HG03060 (cell line): ENCODE measurements around the gene ZFP1.
"Not testable (repeated sequence)": the region's sequence is repeated elsewhere in the genome, so short reads cannot be mapped to it uniquely, and the experiment has no call there.

Experiments used
- ATAC-seq: cut with Tn5 transposase; IDR thresholded peaks from one replicate; pipeline ENCODE4 v1.9.1; 2021; ENCODE audit warnings: low read depth, moderate number of reproducible peaks; ENCODE audit not compliant: unreplicated experiment

The ZFP1 gene

DNA sequence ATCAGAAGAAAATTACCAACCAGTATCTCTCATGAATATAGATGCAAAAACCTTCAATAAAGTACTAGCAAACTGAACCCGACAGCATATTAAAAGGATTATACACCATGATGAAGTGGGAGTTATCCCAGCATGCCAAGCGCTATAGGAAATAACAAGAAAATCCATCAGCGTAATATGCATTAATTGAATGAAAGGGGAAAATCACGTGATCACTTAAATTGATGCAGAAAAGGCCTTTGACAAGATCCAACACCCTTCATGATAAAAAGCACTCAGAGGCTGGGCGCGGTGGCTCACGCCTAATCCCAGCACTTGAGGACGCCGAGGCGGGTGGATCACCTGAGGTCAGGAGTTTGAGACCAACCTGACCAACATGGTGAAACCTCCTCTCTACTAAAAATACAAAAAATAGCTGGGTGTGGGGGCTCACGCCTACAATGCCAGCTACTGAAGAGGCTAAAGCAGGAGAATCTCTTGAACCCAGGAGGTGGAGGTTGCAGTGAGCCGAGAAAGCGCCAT, 53.8 kb downstream of the ZFP1 start:
- no peak for ATAC-seq

DNA sequence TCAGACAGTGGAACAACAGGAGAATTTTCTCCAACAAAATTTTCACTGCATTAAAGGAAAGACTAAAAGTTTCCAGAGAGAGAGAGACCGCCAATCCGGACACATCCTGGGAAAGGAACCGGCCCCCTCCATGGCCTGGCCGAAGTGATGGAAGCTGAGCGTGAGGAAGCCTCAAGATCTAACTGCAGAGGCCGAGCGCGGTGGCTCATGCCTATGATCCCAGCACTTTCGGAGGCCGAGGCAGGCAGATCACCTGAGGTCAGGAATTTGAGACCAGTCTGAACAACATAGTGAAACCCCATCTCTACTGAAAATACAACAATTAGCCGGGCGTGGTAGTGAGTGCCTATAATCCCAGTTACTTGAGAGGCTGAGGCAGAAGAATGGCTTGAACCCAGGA, 54.8 kb downstream of the ZFP1 start:
- ATAC-seq, result no peak

DNA sequence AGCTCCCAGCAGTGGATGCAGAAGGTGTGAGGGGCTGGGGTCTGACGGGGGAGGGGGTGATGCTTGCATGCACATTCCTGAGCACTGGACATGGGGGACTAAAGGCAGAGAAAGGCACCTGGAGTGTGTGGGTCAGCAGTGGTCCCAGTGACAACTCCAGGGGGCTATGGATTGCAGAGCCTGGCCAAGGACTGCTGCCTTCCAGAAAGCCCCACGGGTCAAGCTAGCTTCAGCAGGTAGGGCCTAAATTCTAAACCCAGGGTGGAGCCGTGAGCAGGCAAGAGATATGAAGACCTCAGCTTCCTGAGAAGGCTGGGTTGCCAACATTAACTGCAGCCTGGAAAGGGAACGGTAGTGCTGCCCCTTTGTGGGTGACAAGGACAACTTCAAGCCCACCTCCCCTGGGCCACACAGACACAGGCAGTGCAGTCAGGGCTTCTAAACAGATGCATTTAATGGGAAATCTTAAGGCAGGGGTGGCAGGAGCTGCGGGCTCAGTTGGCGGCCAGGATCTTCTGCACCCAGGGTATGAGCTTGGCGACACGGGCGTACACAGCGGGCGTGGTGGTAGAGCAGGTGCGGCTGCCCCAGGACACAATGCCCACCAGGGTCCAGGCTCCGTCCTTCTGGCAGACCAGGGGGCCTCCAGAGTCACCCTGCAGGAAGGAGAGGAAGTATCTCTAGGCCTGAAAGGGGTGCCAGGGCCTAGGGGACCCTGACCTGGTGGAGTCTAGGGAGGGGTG, 55.5 kb downstream of the ZFP1 start:
- ATAC-seq, result no peak

DNA sequence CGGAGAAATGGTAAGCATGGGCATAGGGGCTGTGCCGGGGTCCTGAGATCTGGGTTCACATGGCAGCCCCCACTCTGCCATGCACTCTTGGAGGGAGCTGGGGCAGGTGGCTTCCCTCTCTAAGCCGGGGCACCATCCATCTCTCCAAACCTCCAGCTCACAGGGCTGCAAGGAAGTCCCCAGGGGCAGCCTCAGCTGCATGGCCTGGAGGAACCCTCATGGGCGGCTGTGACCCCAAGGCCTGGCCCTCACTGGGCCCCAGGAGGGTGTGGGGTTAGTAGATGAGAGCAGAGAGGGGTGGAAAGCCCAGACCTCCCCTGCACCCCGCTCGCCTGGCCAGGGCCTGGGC, 56.1 kb downstream of the ZFP1 start:
- ATAC-seq, result no peak

DNA sequence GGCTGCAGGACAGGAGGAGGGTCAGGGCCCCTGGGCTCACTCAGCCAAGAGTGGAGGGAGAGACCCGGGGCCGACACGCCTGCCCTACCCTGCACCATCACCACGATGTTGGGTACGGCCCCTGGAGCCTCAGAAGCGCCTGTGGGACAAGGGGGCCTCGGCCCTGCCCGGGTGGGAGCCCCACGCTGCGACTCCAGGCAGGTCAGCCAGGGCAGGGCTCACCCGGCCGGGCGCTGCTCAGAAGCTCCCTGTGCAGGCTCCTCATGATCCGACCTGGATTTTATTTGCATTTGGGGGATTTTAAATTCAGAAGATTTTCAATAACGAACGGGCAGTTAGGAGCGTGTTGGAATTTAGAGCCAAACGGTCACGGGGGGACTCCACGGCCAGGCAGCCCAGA, 56.6 kb downstream of the ZFP1 start:
- not testable (repeated sequence) for ATAC-seq

DNA sequence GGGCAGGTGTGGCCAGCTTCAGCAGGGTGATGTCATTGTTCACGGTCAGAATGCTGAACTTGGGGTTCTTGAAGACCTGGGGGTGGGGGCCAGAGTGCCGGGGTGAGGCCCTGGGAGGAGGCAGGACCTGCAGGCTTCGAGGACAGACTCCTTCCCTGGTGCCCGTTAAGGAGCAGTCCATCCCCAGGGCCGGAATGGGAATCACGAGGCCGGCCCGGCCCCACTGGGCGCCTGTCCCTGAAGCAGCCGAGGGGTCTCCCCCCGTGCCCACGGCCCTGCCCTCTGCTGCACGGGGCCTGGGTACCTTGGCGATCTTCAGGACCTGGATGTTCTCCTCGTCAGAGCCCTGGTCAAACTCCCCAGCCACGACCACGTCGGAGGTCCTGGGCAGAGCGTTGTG, 57.1 kb downstream of the ZFP1 start:
- ATAC-seq, result not testable (repeated sequence)

DNA sequence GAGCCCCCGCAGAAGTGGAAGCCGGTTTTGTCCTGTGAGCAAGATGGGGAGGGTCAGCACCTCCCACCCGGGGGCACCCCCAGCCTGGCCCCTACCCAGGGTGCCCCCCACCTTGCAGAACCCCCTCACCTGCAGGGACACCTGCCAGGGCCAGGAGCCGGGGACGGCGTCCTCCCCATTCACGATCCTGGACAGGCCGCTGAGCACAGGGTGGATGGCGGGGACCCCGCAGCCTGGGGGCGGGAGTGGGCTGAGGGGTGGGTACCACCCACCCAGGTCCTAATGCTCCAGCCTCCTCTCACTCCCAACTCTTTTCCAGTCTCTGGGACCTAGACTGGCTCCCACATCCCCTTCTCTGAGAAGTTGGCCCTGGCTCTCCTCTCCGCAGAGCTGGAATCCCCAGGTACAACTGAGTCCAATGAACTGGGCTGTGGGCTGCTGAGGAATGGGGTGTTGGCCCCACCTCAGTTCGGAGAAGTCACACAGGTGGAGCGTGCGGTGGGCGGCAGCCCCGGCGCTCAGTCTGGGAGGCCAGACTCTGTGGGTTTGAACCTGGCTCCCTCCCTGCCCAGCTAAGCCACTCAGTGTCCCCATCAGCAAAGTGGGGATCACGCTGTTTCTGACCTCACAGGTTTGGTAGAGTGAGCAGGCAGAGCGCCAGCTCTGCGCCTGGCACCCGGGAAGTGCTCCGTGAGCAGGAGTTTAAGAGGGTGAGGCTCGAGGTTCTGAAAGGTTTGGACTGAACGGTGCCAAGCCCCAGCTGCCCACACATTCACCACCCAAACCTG, 57.8 kb downstream of the ZFP1 start:
- not testable (repeated sequence) for ATAC-seq

DNA sequence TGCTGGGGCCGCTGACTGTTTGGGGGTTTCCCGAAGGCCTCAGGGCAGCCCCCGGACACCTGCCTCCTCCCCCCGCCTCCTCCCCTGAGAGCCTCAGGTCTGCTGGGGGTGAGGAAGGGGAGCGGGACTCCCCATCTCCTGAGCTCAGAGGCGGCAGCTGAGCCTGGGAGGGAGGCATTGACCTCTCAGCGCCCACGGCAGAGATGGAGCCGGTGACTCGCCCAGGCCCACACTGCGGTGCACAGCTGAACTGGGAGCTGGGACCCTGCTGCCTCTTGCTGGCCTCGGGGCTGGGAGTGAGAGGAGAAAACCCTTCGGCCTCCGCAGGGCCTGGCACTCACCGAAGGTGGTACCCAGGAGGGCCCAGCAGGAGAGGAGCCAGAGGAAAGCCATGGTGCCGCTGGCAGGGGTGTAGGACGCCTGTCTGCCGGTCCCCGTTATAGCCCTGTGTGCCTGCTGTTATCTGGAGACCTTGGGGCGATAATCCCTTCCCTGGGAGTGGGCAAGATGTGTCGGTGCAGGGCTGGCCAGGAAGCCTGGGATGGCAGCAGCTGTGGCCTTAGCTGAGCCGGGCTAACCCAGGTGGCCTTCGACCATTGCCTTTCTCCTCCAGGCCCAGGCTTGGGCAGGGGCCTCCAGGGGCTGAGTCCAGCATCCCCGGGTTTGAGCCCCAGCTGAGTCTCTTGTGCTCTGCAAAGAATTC, 58.6 kb downstream of the ZFP1 start, which contains the start of gene CTRB2:
TSS of gene CTRB2 (minus strand) at position 413 of the 703 bp plus-strand sequence. CDS start at position 393, 20 bp downstream.
- ATAC-seq, result no peak

DNA sequence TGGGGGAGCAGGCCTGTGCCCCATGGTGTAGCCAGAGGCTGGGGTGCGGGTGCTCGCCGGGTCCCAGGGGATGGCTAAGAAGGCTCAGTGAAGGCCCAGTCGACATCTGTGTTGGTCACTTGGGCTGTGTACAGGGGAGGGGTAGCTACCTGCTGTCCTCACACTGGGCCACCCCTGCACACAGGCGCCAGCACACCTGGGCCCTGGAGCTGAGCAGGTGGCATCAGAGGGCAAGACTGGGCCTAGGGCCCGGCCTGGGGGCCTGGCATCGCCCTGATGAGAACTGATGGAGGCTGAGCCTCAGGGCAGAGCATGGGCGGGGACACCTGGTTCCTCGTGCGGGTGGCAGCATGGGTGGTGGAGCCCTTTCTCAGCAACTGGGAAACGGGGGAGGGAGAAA, 59.5 kb downstream of the ZFP1 start:
- ATAC-seq, result no peak

DNA sequence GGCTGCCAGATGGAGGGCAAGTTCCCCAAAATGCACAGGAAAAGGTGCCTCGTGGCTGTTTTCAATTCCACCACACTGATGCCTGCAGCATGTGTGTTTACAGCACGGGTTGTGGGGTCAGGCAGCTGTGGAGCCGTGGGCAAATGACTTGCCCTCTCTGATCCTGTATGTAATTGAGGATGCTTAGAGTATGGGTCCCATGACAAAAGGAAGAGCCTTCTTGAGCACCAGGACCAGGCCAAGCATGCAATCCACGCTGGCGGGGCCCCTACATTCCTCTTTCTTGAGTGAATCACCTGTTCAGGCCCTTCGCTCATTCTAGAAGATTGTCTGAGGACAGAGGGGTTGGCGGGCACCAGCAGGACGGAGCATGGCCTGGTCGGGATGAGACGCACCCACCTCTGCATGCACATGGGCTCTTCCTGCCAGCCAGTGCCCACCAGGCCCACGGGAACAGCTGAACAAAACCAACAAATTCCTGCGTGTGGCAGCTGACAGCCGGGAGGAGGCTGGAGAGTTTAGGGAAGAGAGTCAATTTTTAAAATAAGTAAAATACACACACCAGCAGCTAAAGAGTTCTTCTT, 60.0 kb downstream of the ZFP1 start:
- no peak for ATAC-seq

DNA sequence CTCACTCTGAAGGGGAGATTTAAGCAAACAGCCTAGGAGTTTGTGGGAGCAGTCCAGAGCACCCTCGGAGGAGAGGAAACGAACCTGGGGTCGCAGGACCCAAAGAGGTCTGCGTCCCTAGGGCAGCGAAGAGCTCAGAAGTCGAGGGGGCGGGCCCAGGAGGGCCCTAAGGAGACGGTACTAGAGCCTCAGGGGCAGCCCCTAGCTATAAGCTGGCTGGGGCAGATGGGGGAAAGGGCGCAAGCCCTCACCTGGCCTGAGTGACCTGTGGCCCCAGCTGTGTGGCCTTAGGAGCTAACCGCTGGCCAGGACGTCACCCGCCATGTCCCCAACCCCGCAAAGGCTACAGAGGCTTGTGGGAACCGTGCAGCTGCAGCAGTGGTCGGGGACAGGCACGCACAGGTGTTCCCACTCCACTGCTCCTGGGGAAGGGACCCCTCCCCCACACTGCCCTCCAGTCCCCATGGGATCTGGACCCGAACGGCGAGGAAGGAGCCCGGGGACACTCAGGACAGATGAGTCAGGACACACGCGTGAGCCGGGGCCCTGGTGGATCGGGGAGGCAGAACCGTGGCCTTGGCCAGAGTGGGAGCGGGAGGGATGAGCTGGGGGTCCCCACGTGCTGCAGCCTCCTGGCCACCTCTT, 60.7 kb downstream of the ZFP1 start:
- no peak for ATAC-seq

DNA sequence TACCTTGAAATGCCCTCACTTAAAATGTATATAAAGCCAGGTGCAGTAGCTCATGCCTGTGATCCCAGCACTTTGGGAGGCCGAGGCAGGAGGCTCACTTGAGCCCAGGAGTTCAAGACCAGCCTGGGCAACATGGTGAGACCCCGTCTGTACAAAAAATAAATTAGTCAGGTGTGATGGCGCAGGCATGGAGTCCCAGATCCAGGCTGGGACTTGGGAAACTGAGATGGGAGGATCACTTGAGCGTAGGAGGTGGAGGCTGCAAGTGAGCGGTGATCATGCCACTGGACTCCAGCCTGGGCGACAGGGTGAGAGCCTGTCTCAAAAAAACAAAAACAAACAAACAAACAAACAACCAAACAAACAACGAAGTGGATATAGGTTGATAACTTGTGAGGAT, 61.2 kb downstream of the ZFP1 start:
- not testable (repeated sequence) for ATAC-seq

DNA sequence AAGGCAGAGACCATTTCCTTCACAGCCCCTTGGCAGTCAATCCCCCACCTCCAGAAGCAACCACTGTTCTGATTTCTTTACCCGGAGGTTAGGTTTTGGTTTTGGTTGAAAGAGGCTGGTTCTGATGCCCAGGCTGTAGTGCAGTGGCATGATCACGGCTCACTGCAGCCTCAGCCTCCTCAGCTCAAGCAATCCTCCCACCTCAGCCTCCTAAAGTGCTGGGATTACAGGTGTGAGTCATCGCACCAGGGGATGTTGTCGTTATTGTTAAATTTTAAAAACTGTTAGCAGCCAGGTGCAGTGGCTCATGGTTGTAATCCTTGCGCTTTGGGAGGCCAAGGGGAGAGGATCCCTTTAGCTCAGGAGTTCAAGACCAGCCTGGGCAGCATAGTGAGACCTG, 61.6 kb downstream of the ZFP1 start:
- no peak for ATAC-seq

DNA sequence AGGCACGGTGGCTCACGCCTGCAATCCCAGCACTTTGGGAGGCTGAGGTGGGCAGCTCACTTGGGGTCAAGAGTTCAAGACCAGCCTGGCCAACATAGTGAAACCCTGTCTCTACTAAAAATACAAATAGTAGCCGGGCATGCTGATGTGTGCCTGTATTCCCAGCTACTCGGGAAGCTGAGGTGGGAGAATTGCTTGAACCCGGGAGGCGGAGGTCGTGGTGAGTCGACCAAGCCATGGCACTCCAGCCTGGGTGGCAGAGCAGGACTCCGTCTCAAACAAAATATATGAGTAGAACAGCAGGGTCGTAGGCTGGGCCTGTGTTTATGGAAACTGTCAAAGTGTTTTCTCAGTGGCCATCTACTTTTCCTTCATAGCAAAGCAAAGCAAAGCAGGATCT, 63.0 kb downstream of the ZFP1 start:
- not testable (repeated sequence) for ATAC-seq

DNA sequence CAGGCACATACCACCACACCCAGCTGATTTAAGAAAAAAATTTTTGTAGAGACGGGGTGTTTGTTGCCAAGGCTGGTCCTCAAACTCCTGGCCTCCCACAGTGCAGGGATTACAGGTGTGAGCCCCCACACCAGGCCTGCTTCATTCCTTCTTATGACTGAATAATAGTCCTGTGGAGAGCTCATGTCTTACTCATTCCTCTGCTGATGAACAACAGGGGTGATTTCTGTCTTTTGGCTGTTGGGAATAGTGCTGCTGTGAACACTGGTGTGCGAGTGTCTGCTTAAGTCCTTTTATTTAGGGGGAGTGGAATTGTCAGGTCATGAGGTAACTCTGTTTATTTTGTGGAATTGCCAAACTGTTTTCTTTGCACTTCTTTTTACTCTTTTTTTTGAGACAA, 67.8 kb downstream of the ZFP1 start:
- no peak for ATAC-seq

DNA sequence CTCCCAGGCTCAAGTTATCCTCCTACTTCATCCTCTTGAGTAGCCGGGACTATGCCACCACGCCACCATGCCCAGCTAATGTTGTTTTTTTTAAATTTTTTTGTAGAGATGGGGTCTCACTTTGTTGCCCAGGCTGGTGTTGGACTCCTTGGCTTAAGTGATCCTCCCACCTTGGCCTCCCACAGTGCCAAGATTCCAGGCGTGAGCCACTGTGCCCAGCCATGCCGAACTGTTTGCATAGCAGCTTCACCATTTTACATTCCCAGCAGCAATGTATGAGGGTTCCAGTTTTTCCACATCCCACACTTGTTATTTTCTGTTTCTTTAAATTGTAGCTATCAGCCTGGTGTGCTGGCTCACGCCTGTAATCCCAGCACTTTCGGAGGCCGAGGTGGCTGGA, 68.3 kb downstream of the ZFP1 start:
- no peak for ATAC-seq

DNA sequence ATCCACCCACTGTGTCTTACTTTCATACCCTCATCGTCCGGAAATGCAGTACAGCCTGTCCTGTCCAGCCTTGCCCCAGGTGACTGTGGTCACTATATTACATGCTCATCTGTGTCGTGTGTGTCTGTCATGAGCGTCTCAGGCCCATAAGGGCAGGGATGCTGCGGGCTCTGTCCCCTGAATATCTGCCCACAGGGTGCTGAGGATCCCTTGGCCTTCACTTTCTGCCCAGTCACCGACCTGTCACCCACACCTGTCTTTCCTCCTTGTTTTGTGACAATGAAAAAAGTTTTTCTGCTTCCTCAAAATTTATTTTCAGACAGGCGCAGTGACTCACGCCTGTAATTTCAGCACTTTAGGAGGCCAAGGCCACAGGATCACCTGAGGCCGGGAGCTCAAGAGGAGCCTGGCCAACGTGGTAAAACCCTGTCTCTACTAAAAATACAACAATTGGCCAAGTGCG, 69.1 kb downstream of the ZFP1 start:
- no peak for ATAC-seq

DNA sequence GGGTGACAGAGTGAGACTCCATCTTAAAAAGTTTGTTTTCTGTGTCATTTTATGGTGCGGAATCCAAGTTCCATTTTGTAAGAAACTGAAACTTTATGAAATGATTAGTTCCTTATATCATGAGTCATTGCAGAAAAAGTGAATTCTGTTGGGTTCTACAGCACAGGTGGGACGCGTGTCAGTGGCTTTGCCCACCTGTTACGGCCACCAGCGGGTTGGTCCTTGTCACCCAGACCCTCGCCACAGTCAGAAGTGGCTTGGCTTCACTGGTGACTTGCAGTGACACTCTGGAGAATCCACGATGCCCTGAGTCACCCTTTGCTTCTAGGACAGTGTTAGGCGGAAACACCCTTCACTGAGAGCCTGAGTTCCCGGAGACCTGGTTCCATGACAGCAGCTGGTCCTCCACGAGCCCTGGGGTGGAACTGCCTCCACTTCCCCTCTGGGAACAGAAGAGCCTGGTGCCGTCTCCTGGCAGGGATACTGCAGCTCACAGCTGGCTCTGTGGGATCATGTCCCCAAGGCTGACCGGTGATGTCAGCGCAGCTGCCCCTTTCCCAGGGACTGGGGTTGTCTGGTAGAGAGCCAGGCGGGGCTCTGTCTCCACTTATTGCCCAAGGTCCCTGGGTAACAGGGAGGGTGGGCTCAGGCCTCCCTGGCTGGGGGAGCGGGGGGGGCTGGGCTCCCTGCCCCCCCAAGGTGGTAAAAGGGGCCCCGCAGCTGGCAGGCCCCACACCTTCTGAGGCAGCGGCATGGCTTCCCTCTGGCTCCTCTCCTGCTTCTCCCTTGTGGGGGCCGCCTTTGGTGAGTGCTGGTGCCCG, 70.1 kb downstream of the ZFP1 start, which contains the start of gene CTRB1:
TSS of gene CTRB1 (plus strand) at position 733 of the 821 bp plus-strand sequence. CDS start at position 753, 20 bp downstream.
- peak; percentile 69 for ATAC-seq

DNA sequence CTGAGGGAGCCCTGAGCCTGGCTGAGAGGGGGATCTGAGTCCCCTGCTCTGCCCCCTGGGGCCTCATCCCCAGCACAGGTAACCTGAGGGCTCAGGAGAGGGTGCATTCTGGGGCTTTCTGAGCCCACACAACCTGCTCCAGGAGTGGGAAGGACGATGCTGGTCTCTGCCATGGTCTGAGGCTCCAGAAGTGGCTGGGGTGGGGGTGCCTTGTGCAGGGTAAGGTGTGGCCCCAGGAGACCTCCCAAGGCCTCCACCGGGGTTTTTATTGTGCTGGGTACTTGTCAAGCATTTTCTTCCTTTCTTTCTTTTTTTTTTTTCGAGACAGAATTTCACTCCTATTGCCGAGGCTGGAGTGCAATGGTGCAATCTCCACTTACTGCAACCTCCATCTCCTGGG, 70.8 kb downstream of the ZFP1 start:
- ATAC-seq, result no peak
